Measurements from ENCODE around the gene ATP7B.

The ATP7B gene

GRCh38 chr13:51953347-51954195 lies 57.7 kb downstream of the ATP7B start:
- no peak for DNase-seq (ENCODE audit: low read depth in 2 of 3, low spot score in 2 of 3)

GRCh38 chr13:51950722-51951121 lies 60.5 kb downstream of the ATP7B start:
- no peak for DNase-seq (ENCODE audit: low read depth in 2 of 3, low spot score in 2 of 3)

GRCh38 chr13:51946163-51946669 lies 65.0 kb downstream of the ATP7B start:
- no peak for DNase-seq (ENCODE audit: low read depth in 2 of 3, low spot score in 2 of 3)

GRCh38 chr13:51945149-51945548 lies 66.1 kb downstream of the ATP7B start:
- no peak for DNase-seq (ENCODE audit: low read depth in 2 of 3, low spot score in 2 of 3)

- no peak for DNase-seq (ENCODE audit: low read depth in 2 of 3, low spot score in 2 of 3)
Measured at GRCh38 chr13:51944428-51944827, 66.8 kb downstream of the ATP7B start.

- no peak for DNase-seq (ENCODE audit: low read depth in 2 of 3, low spot score in 2 of 3)
Measured at GRCh38 chr13:51943721-51944120, 67.5 kb downstream of the ATP7B start.

DNA sequence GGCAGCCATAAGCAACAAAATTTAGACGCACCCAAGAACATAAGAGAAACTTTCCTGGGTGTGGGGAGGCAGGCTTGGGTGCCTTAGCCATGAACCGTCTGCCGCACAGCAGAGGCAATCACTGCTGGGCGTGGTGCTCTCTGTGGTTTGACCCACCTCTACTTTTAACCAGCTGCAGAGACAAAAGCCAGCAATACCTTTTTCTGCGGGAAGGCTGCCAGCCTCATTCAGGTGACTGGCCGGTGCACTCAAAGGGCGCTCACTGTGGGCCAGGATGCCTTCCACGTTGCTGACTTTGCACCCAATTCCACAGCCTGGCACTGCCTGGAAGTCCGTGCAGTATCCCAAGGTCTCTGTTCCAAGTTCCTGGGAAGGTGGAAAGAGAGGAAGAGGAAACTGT lies 69.1 kb downstream of the ATP7B start:
- no peak for DNase-seq (ENCODE audit: low read depth in 2 of 3, low spot score in 2 of 3)

DNA sequence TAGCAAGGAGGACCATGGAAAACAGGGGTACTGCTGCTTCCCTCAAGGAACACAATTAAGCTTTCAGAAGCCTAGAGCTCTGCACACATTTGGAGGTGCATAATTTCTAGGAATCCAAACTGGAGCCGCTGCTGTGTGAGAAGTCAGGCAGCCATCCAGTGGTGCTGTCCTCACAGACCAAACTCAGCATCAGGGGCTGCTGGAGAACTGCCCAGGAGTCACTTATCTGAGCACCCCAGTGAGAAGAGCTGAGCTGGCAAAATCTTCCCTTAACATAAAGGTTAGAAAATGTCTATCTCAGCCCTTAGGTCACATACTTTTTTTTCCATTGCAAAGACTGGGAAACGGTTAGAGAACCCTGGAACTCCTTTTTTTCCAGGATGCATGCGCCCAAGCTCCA lies 72.8 kb downstream of the ATP7B start:
- no peak for DNase-seq (ENCODE audit: low read depth in 2 of 3, low spot score in 2 of 3)

DNA sequence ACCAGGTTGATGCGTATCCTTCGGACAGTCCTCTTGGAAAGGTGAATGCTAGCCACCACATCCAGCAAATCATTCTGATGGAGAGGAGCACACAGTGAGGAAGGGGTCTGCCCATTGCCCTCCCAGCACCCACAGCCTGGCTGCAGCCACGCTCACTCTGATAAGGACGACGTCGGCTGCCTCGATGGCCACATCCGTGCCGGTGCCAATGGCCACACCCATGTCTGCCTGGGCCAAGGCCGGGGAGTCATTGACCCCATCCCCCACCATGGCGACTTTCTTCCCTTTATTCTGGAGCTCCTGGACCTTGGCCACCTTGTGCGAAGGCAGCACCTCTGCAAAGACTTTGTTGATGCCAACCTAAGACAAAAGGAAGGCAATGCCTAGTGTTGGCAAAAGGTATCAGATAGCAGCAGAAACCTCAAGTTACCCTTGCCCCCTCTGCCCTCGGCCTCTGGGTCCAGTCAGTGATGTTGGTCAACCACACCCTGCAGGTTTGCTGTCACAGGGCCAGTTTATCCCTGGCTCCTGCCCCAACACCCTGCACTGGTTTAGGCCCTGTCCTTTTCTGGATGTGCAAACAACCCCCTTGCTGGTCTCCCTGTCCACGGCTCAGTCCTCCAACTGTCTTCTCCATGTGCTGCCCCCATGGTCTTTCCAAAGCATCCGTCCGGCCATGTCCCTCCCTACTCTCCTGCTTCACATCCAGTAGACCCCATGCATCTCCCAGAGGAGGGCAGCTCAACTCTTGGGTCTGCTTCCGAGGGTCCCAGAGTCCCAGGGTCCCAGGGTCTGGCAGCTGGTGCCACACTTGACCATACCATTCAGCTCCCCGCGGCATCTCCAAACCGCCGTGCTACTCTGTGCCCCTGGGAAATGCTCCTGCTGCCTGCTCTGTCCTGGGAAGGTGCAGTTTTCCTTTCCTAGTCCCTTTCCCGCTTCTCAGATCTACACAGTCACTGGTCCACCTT lies 73.6 kb downstream of the ATP7B start:
- no peak for DNase-seq (ENCODE audit: low read depth in 2 of 3, low spot score in 2 of 3)

- no peak for DNase-seq (ENCODE audit: low read depth in 2 of 3, low spot score in 2 of 3)
Measured at GRCh38 chr13:51935326-51936171, 75.7 kb downstream of the ATP7B start.

DNA sequence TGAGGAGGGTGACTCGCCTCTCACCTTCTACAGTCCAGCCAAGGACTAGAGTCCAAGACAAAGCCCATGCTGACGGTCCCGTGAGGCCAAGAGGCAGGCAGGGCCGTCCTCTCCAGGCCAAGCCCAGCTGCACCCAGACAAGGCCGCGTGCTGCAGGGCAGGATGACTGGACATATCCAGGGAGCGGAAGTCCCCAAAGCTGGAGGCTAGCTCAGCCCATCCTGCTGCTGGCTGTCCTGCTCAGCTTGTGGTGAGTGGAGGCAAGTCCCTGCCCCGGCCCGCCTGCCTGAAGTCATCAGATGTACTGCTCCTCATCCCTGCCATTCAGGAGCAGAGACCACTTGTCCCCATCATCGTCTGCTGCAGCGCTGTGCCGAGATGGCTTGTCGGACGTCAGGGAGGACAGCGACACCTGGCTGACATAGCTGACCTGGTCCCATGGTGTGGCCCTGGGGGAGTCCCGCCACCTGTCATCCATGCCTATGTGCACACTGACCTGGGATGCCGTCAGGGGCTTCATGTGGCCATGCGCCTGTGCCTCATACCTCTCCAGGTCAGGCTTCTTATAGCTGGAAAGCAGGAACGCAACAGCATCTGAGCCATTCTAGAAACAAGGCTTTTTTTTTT lies 76.7 kb downstream of the ATP7B start:
- no peak for DNase-seq (ENCODE audit: low read depth in 2 of 3, low spot score in 2 of 3)

DNA sequence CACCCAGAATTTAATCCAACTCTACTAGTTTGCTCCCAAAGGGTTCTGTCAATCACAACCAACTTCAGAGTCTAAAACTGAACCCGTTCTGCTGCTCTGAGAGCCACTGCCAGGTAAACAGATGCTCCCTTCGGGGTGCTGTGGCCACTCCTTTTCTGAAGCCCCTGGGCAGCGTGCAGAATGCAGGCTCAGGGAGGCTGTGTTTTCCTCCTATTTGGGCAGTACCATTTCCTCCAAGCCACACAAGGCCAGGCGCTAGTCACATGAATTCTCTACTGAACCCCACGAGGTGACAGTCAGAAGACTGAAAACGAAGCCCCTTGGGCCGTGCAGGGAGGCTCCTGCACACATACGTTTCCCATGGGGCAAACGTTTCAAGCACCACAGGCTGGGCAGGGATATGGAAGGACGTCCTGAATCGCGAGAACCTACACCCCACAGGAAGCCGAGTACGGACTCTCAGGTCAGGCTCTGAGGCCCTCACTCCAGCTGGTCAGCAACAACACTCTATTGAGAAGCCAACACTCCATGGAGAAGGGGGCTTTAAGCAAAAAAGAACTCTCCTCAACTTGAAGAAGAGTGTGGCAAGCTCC lies 77.7 kb downstream of the ATP7B start:
- no peak for DNase-seq (ENCODE audit: low read depth in 2 of 3, low spot score in 2 of 3)

- DNase-seq (ENCODE audit: low read depth in 2 of 3, low spot score in 2 of 3): no peak
Measured at GRCh38 chr13:51932231-51932630, 79.0 kb downstream of the ATP7B start.

GRCh38 chr13:51931606-51932005 lies 79.6 kb downstream of the ATP7B start:
- DNase-seq (ENCODE audit: low read depth in 2 of 3, low spot score in 2 of 3): no peak

GRCh38 chr13:51929699-51930098 lies 81.6 kb downstream of the ATP7B start:
- no peak for DNase-seq (ENCODE audit: low read depth in 2 of 3, low spot score in 2 of 3)

DNA sequence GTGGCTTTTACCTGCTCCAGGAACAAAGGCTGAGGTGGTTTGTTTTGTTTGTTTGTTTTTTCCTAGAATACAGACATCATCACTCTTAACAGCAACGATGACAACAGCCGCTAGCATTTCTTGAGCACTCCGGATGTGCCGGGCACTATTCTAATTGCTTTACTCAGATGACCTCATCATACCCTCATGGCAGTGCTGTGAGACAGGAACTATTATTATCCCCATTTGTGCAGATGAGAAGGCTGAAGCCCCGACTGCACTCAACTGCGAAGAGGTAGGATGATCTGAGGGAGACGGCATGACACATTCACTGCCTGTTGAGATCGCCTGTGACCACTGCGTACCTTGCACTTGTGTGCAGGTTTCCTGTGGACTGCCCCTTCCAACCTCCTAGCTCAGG lies 83.0 kb downstream of the ATP7B start:
- no peak for DNase-seq (ENCODE audit: low read depth in 2 of 3, low spot score in 2 of 3)

DNA sequence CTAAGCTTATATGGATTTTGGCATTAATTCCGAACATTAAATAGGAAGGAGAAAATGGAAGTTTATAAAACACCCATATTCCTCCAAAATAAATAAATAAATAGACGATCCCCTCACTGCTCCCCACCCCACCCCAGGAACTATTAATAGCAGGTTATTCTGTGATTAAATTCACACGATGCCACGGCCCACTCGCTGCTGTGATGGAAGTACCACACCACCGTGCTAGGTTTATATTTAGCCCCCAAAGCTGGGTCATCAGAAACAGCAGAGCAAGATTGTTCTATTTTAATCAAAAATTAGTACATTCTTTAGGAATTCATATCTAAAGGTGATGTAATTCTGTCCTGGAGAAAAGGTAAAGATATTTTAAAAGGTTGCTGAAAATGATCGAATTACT lies 84.1 kb downstream of the ATP7B start:
- DNase-seq (ENCODE audit: low read depth in 2 of 3, low spot score in 2 of 3): no peak

- no peak for DNase-seq (ENCODE audit: low read depth in 2 of 3, low spot score in 2 of 3)
Measured at GRCh38 chr13:51926528-51926885, 84.7 kb downstream of the ATP7B start.

DNA sequence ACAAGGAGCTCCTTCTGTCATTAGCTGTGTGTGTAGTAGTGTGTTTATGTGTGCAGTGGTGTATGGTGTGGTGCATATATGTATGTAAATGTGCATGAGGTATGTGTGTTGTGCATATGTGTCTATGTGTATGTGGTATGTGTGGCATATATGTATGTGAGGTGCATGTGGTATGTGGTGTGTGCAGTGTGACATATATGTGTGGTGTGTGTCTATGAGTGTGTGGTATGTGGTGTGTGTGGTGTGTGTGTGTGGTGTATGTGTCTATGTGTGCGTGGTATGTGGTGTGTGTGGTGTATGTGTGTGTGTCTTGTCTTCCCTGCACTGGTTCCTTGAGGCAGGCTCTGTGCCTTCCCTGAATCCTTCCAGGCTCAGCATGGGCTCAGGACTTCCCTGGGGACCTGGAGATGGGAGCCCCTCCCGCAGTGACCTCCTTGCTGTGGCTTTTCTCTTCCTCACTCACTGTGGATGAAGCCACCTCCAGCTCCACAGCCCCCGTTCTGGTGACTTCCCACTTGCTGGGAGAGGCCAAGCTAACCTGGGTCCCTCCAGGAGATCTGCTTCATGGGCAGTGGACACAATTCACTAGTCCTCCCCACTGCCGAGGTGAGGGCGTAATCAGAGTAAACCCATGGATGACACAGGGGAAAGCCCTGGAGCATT lies 85.3 kb downstream of the ATP7B start:
- DNase-seq (ENCODE audit: low read depth in 2 of 3, low spot score in 2 of 3): no peak

Measured in activated CD8-positive, alpha-beta memory T cell treated with anti-CD3 and anti-CD28 coated beads for 48 hours (primary cell).